Stimulated activated CD8-positive, alpha-beta memory T cell treated with anti-CD3 and anti-CD28 coated beads, Interleukin-4, amount 100 ng/mL, for 1 hour (primary cell): Measurements from ENCODE around the gene ARNT2.

Experiments used
- DNase-seq, 2 donors: peaks; one replicate each; pipeline ENCODE4 v3.0.0-alpha.2; 2020; ENCODE audit warnings: low read depth in 2 of 2, low spot score in 1 of 2

The ARNT2 gene

DNA sequence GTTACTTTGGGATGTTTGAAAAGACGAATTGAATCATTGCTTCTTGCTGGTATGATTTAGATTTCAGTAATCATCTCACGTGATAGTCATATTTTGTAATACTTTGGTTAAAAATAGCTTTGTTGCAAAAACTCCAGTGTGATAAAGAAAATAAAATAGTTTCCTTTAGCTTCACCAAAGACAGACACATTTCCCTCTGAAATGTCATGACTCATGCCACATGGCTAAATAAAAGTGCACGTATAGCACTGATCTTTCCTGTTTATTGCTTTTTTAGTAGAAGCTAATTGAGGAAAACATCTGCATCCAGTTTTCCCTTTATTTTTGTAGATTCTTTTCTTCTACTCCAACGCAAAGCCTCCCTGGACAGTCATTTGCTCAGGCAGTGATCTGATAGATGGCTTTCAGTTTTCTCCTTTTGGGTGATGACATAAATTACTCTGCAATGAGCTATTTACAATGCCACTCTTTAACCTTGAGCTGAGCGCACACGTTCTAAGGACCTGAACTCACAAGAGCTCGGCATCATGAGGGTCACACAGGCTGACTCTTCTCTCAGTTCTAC is 84.9 kb downstream of the ARNT2 start:
- no peak for DNase-seq

DNA sequence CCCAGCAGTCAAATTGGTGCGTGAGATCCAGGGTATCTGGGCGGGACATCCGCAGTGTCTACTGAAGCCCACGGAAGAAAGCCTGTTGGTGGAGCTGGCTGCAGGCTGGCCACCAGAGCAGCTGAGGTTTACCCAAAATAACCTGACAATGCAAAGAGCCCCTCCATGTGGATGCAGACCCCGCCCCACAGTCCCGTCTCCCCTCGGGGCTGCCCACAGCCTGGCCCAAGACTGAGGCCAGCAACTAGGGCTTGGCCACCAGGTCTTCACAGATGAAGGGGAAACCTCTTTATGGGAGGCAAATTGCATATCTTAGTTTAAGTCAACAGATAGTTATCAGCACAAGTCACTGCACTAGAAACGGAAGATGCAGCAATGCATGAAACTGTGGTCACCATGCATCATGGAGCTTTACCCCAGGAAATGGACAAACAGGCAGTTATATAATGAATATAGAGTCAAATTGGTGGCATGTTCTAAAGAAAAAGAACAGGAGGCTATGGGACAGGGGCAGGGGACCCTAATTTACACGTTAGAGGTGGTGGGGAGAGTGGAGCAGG is 86.3 kb downstream of the ARNT2 start:
- no peak for DNase-seq

DNA sequence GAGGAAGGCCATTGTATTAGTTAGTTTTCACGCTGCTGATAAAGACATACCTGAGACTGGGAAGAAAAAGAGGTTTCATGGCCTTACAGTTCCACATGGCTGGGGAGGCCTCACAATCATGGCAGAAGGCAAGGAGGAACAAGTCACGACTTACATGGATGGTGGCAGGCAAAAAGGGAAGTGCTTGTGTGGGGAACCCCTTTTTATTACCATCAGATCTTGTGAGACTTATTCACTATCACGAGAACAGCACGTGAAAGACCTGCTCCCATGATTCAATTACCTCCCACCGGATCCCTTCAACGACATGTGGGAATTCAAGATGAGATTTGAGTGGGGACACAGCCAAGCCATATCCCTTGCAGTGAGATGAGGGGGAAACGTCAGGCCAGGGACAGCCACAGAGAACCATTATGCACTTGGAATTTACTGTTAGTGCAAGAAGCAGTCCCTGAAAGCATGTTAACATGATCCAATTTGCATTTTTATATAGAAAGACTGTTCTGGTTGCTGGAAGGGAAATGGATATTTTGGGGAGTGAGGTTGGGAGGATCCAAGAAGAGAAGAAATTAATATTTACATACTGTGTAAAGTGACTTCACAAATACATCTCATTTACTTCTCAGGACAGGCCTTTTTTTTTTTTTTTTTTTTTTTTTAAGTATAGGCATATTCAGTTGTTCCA is 87.1 kb downstream of the ARNT2 start:
- DNase-seq: no peak

DNA sequence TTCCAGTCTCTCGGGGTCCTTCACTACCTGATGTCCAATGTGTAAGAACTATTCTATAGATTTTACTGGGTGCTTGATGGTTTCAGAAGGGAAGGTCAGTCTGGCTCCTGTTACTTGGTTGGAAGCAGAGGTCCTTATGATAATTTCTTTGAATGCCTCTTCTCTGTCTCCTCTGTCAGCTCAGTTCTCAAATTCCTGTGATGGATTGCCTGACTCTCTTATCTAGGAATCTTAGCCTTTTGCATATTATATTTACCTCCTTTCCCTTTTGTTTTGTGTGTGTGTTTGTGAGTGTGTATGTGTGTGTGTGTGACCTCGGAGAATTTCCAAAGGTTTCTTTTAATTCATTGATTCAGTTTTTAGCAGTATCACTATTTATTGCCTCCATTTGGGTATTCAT is 88.2 kb downstream of the ARNT2 start:
- no peak for DNase-seq

DNA sequence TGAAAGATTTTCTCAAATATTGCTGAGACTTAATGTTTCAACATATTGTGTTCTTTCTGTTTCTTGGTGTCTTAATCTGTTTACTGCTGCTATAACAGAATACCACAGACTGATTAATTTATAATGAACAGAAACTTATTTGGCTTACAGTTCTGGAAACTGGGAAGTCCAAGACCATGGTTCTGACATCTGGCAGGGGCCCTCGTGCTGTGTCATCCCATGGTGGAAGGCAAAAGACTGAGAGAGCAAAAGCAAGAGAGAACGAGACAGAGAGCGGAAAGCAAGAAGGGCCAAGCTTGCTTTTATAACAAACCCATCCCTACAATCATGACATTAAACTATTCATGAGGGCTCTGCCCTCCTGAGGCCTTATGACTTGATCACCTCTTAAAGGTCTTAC is 88.7 kb downstream of the ARNT2 start:
- DNase-seq: no peak

DNA sequence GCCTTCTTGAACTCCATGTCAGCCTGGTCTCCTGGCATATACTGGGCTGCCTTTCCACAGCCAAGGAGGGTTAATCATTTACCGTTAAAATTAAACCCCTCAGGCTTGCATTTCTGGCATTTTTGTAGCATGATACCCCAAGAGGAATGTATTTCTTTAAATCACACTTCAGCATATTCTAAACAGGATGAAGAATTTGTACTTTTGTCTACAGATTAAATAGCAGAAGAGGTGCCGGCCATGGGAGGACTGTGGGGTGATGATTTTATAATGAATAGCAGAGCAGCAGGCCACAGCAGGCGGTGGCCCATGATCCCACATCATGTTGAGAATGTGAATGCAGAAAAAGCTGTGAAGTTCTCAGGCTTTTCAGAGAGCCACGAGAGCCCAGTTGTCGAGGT is 90.2 kb downstream of the ARNT2 start:
- DNase-seq: no peak

DNA sequence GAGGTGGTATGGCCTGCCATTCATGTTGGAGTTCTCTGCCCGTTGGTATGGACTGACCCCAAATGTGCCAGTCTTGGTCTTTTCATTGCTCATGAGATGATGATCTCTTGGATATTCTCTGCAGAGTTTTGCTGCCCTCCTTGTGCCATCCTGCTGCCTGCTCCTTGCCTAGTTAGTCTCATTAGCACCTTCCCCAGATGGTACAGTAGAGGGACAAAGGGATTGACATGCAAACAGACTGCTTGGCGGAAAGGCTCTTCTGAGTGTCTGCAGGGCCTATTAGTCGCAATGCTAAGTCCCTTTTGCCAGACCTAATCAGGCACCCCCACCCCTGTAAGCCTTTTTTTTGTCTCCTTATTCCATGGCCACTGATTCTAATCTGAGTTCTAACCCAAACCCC is 90.6 kb downstream of the ARNT2 start:
- no peak for DNase-seq

DNA sequence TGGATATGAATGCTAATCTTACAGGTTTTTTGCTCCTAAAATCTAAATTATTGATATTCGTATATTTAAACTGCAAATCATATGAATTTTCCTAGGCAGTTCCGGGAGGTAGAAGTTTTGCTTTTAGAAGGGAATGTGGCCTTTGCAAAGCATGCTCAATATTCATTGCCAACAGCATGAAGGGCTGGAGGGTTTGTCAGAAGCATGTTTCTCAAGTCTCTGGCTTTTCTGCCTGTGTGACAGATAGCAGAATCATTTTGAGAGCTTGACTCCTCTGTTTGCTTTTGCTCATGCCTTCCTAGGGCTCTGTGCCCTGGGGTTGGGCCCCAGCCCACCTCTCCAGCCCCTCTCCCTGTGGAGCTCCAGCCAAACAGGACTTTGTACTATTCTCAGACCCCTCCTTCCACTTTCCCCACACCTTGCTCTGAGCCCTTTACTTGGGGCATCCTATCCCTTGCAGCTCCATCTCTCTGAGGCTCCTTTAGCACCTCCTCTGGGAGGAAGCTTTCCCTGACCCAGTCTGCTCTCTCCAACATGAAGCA is 91.3 kb downstream of the ARNT2 start:
- no peak for DNase-seq

DNA sequence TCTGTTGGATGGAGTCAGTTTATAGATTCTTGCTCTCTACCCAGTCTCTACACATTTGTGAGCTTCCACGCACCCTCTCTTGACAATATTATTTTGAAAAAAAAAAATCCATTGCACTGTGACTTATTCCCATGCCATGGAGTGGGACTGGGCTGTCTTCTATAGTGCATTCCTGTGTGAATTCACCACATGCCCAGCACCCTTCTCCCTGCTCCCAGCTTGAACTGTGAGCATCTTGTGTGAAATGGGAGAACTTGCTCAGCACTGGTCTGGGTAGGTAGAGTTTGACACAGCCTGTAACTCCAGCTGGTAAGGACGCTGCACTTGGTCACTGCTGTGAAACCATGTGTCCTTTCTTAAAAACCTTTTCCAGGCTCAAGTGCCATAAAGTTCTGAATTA is 91.9 kb downstream of the ARNT2 start:
- no peak for DNase-seq

DNA sequence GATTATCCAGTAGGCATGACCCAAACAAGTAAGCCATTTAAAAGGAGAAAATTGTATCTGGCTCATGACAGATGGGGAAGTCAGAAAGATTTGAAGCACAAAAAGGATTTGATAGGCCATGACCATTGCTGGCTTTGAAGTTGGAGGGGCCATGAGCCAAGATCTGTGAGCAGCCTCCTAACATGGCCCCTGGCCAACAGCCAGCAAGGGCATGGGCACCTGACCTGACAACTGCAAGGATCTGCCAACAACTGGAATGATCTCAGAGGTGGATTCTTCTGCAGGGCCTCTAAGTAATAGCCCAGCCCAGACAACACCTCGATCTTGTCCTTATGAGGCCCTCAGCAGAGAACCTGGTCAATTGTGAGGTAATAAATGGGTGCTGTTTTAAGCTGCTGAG is 93.0 kb downstream of the ARNT2 start:
- no peak for DNase-seq

DNA sequence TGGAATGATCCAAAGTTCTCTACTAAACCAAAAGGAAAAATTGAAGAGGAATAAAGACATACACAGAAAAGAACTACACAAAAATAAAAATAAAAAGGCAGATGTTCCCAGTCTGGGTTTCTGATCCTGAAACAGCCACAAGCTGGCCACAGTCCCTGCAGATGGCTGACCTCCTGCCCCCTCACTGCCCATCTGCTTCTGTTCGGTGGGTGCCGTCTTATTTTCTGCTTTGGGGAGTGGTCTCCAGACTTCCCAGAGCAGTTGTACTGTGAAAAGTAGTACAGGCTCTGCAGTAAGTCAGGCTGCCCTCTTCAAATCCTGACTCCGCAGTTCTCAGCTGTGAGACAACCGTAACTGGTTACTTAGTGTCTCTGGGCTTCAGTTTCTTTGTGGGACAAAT is 94.5 kb downstream of the ARNT2 start:
- DNase-seq: no peak

DNA sequence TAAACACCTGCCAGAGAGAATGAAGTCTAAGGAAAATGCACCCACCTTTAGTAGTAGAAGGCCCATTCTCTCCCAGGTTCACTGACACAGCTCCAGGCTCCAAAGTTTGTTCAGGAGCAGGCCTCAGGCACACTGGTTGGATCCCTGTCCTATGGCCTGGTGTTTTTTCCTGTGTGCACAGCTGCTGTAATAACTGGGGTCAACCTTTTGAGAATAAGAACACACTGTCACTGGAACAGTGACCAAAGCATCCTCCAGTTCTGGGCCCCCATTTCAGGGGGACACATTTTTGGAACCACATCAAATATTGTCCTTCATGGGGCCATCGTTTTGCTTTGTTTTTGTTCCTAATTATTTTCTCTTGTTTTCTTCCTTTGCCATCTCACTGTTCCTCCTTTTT is 95.8 kb downstream of the ARNT2 start:
- DNase-seq: no peak

DNA sequence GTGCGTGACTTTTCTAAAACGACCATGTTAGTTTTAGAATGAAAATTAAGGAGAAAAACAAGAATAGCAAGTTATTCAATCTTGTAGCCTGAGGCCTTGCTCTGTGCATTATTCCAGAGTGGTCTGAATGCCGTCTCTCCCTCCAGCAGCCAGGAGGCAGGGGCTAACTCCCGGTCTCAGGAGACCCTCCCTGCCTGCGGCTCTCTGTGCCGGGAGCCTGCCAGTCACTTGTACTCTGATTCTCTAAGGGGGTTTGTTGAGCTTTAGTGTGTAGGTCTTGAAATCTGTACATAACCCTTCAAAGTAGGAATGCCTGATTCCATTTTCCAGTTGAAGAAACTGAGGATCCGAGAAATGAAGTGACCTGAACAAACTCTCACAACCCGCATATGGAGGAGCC is 97.3 kb downstream of the ARNT2 start:
- DNase-seq: no peak

DNA sequence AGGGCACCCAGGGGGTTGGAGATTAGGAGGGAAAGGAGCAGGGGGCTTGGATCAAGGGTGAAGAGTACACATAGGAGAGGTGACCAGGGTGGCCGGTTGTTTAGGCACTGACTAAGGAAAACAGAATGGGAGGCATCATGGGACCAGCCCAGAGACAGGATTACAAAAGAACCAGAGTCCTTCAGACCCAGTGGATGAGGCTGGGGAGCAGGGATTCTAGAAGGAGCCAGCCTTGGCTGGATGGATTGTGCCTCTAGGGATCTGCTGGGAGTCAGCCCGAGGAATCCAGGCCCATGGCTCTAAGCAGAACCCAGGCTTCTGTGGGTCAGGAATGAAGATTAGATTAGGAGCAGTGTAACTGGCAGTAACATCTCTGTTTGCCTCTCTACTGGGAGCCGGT is 98.6 kb downstream of the ARNT2 start:
- no peak for DNase-seq

DNA sequence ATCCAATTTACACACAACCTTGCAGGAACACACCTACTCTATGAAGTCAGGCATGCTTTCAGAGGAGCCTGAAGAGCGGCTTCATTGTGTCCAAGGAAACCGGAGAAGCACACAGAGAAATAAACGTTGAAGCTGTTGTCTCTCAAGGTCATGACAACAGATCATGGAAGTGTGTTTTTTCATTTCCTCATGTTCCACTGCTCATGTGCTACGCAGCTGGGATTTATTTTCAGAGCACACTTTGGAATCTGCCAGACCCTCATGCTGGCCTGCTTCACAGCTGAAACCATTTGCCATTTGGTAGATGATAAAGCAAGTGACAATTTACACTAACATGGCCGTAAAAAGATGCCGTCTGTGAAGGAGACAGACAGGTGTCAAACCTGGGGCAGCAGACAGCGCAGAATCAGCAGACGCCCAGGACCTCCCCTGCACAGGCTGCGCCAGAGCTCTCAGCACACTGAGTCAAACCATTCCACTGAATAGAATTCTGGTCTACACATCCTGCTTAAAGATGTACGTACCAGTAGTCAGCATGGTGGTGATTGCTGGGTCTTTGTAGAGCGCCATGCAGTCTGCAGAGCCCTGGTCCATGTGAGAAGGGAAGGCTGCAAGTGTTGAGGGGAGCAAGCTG is 99.3 kb downstream of the ARNT2 start:
- no peak for DNase-seq

DNA sequence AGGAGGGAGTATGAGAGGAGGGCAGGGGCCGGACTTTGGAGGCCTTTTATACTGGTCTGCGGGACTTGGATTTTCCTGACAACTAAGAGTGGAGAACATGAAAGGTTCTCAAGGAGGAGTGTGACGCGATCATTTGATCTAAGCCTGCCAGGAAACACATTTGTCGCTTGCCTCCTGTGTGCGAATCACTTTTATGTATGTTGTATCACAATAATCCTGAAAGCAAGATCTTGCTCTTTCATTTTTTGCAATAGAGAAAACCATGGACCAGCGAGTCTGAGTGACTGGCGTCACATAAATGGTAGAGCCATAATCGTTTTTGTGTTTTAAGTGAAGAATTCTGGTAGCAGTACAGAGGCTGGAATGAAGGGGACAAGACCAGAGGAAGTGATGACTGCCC is 100.7 kb downstream of the ARNT2 start:
- DNase-seq: no peak

DNA sequence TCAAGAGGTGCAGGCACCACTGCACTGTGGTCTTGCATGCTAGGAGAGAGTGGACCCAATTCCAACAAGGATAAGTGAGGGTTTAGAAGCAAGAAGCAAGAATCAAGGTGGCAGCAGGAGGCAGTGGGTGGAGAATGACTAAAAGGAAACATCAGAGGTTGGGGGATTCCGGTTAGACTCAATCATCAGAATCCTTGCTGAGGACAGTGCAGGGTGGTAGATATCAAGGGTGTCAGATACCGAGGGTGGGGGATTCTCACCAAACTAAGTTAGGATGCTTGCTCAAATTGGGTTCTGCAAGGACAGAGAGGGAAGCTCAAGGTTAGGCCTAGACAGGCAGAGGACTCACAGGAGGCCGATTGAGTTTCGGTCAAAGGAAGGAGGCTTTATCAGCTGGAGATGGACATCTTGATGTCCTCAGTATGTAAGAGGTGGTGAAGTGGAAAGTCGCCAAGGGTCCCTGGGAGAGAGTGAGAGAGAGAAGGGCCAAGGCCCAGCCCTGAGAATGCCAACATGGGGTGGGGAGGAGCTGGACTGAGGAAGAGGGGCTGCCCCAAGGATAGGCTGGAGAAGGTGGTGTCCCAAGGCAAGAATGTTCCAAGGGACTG is 102.2 kb downstream of the ARNT2 start:
- no peak for DNase-seq

DNA sequence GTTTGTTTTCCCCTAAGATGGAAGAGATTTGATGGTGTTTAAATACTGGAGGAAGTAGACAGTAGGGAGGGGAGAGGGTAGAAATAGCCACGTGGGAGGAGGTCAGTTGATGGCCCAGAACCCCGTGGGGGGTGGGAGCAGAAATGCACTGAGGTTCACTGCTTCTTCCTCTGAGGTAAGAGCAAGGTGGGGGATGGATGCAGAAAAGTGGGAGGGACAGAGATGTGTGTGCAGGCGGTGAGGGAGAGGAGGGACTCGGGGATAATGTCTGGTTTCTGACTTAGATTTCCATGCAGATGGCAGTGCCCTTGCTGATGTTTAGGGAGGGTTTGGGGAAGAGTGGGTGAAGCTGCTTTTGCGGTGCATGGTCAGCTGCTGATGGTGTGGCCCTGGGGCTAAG is 102.9 kb downstream of the ARNT2 start:
- no peak for DNase-seq

DNA sequence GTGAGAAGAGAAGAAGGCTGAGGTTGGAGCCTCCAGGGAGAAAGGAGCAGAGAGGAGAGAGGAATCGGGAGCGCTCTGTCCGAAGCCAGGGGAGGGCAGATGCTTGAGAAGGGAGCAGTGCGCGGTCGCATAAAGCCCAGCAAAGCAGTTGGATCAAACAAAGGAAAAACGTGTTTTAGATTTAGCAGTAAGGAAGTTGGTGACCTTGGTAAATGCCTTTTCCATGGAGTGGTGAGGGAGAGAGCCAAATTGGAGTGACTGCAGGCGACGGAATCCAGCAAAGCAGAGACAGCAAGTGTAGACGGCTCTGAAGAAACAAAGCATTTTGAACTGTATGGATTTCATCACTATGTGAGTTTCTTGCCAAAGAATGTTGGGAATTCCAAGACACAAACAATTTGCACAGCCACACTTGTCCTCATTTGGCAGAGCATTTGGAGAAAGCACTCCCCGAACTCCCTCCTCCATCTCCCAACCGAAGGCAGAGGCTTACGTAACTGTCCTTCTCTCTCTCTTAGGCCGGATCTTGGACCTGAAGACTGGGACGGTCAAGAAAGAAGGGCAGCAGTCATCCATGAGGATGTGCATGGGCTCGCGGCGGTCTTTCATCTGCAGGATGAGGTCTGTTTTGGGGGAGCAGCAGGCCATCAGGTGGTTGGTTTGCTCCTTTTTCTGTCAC is 103.6 kb downstream of the ARNT2 start:
- no peak for DNase-seq

DNA sequence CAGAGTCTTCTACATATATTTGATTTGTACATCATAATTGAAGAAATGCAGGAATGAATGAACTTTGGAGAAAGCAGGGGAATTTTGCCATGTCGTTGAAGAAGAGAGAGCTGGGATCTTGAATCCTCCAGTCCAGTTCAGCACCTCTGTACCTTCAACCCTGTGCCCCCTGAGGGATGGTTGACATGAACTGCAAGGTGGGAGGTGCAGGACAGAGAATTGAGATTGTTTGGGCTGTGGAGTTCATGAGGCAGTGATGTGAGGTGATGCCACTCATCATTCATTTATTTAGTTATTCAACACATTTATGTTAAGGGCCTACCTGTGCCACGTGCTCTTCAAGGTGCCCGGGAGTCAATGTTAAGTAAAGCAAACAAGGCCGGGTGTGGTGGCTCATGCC is 104.6 kb downstream of the ARNT2 start:
- no peak for DNase-seq

DNA sequence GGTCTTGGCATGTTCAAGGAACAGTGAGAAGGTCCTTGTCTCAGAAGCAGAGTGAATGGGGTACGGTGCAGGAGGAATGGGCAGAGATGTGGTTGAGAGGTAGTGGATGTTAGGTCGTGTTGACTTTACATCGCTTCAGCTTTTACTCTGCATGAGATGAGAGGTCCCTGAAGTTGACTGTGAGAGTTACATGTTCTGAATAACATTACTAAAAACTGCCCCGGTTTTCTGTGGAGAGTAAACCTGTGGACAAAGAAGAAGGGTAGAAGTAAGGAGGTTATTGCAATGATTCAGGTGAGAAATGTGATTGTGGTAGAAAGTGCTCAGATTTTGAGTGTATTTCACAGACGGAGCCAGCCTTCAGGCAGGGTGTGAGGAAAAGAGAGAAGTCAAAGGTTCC is 105.6 kb downstream of the ARNT2 start:
- DNase-seq: no peak
